GM12801 (cell line): Measurements from ENCODE around the gene FBXL19.

ENCODE experiments used
- TF ChIP-seq, protein P1 (sequence below): IDR thresholded peaks from one replicate; pipeline ENCODE4 v1.5.1; 2011; ENCODE audit warnings: control low read depth; ENCODE audit not compliant: insufficient read length; ENCODE audit errors: extremely low read depth

The FBXL19 gene

DNA sequence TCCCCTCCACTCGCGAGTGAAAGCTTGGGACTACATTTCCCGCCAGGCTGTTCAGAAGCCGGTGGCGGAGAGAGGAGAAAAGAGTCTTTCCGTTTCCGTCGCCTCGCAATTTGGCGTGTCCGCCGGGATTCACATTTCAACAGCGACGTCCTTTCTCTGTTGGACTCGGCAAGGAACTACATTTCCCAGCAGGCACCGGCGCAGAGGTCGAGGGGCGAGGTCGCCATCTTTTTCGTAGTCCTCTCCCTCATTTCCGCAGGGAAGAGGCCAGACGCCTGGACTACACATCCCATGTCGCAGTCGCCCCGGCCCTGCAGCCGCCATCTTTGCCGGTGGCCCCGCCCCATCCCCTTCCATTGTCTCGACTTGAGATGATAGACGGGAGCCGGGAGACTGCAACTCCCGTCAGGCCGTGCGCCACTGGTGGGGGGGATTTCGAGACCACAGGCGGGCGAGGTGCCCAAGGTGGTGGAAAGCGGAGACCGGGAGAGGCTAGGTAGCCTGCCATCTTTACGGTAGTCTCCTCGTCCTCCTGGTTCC, 882 bp upstream of the FBXL19 start:
- TF ChIP-seq, protein P1, sequence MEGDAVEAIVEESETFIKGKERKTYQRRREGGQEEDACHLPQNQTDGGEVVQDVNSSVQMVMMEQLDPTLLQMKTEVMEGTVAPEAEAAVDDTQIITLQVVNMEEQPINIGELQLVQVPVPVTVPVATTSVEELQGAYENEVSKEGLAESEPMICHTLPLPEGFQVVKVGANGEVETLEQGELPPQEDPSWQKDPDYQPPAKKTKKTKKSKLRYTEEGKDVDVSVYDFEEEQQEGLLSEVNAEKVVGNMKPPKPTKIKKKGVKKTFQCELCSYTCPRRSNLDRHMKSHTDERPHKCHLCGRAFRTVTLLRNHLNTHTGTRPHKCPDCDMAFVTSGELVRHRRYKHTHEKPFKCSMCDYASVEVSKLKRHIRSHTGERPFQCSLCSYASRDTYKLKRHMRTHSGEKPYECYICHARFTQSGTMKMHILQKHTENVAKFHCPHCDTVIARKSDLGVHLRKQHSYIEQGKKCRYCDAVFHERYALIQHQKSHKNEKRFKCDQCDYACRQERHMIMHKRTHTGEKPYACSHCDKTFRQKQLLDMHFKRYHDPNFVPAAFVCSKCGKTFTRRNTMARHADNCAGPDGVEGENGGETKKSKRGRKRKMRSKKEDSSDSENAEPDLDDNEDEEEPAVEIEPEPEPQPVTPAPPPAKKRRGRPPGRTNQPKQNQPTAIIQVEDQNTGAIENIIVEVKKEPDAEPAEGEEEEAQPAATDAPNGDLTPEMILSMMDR: no peak

DNA sequence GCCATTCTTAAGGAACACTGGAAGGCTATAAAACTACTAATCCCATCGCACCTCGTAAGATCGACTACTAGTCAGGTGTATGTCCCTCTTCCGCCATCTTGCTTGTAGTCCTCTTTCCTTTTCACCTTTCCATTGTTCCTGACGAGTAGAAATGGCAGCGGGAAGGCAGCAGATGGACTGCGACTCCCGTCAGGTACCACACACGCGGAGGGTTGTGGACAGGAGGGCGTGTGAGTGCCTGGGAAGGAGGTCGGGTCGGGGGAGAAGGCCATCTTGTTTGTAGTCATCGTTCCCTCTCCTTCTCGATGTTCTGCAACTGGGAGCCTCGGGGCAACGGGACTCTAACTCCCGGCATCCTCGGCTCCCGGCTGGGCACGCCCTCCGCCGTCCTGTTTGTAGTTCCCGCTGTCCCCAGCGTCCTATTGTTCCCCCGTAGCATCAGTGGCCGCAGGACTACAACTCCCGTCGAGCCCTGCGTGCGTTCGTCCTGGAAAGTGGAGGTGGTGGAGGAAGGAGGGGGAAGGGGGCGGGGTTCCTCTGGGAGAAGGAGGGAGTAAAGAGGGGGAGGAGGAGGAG, 324 bp upstream of the FBXL19 start:
- TF ChIP-seq, protein P1: no peak

DNA sequence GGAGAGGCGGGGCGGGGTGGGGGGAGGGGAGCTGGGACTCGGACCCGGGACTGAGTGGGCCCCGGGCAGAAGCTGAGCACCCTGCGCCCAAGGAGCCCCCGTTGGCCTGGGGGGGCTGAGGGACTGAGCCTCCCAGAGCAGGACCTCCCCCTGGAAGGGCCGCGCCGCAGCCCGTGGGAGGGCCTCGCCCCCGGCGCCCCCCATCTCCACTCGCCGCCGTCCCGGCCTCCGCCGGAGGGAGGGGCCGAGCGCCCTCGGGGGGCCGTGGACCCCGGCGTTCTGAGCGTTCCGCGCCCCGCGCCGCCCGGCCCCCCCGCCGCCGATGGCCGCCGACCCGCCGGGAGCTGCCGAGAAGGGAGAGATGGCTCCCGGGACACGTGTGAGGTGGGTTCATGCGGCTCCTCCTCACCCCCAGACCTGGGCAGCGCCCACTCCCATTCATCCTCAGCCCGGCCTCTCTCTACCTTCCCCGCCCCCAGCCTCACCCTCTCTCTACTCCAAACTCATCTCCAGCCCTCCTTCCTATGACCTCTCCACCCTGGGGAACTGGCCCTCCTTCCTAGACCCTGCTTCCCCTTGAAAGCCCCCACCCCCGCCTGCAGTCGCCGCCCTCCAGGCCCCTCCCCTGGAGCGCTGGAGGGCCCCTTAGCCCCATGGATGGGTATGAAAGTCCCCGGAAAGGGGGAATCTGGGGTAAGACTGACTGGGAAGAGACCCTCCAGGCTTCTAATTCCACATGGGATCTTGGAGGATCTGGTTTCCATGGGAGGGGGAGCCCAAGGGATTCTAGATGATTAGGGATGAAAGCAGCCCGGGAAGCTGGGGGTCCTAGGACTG, 922 bp downstream of the FBXL19 start:
- TF ChIP-seq, protein P1: no peak

DNA sequence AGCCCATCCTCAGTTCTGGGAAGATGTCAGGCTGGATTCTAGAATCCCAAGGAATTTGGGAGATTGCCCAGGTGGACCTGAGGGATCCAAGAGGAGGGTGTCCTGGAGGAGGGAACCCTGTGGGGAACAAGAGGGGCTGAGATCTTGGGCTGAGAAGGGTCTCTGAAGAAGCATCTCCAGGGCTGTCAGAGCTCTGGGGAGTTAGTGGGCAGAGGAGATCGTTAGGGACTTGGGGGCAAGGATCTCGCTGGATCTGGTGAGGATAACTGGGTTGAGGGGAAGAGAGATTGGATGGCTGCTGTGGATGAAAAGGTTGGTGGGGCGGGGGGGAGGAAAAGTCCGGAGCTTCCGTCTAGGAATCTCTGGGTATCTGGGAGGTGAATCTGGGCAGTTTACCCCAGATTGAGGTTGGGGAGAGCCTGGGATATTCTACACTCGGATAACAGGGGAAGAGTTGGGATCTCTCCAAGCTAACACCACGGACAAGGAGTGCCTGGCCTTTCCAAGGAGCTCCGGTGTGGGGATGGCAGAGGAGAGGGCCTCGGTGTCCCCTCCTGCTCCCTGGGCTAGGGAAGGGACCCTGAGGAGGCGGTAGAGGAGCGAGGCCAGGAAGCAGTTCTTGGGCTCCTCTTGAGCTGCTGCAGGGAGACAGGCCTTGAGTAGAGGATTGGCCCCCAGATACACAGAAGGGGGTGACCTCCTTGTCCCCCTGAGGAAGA, 1.7 kb downstream of the FBXL19 start:
- TF ChIP-seq, protein P1: no peak

DNA sequence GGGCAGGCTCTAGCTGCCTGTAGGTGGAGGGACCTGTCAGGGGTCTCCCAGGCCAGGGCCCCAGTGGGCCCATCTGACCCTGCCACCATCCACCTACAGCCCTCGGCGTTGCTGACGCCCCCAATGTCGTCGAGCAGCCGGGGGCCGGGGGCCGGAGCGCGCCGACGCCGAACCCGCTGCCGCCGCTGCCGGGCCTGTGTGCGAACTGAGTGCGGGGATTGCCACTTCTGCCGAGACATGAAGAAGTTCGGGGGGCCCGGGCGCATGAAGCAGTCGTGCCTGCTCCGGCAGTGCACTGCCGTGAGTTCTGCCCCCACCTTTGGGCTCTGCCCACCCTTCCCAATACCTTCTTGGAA, 2.2 kb downstream of the FBXL19 start:
- TF ChIP-seq, protein P1: no peak

DNA sequence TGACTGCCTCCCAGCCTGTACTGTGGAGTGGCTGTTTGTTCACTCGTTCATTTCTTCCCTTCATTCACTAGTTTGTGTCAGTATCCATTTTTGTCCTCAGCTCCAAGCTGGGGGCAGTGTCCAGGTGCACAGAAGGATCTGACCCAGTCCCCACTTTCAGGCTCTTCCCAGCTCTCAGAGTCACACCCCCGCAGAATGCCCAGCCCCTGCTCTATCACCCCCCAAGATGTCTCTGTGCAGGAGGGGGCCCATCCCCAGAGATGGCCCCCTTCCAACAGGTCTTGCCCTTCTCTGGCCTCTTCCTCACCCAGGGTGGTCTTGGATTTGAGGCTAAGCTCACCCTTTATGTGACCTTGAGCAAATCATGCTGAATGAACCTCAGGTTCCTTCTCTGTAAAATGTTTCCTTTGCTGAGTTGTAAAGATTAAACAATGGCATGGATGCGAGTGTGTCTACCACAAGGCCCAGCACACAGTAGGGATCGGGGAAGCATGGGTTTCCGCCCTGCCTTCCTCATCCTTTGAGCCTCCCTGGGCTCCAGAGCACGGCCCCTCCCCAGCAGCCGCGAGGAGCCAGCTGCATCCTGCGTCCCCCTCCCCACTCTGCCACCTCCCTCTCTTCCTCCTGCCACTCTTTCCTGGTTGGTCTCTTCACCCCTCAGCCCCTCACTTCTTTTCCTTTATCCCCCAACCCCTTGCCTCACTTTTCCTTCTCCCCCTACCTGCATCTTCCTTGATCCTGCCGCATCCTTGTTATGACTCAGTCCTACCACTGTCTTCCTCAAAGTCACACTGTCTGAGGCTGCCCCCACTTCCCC, 2.8 kb downstream of the FBXL19 start:
- TF ChIP-seq, protein P1: no peak
